Subcutaneous abdominal adipose tissue (tissue), 5 donors: ENCODE results near the gene MAP7D1.

Experiments
- H3K27ac ChIP-seq: one replicate; pipeline ENCODE4 v1.7.0; 2013; ENCODE audit warnings: low read depth, mild to moderate bottlenecking, inconsistent platforms, low read length, moderate library complexity
- H3K27me3 ChIP-seq, 5 donors: one replicate each; pipeline ENCODE4 v1.7.0; 2013; ENCODE audit warnings: low read length in 5 of 5, inconsistent platforms in 1 of 5; ENCODE audit not compliant: control insufficient read depth in 5 of 5, insufficient read depth in 4 of 5
- H3K36me3 ChIP-seq, 5 donors: one replicate each; pipeline ENCODE4 v1.7.0; 2013; ENCODE audit warnings: low read length in 5 of 5; ENCODE audit not compliant: control insufficient read depth in 5 of 5, insufficient read depth in 5 of 5
- H3K4me1 ChIP-seq, 5 donors: one replicate each; pipeline ENCODE4 v1.7.0; 2013; ENCODE audit warnings: low read length in 5 of 5, mild to moderate bottlenecking in 3 of 5, moderate library complexity in 1 of 5; ENCODE audit not compliant: control insufficient read depth in 5 of 5, insufficient read depth in 5 of 5
- H3K4me3 ChIP-seq, 5 donors: one replicate each; pipeline ENCODE4 v1.7.0; 2013; ENCODE audit warnings: low read length in 5 of 5, low read depth in 1 of 5
- H3K9ac ChIP-seq, 5 donors: one replicate each; pipeline ENCODE4 v1.7.0; 2013; ENCODE audit warnings: low read length in 5 of 5, mild to moderate bottlenecking in 4 of 5, moderate library complexity in 3 of 5
- H3K9me3 ChIP-seq, 5 donors: one replicate each; pipeline ENCODE4 v1.7.0; 2013; ENCODE audit warnings: low read length in 5 of 5; ENCODE audit not compliant: control insufficient read depth in 5 of 5
- donor health status: healthy.
- donor health status: healthy.
- donor health status: healthy.
- donor health status: healthy.
- donor health status: healthy.

Gene MAP7D1

GRCh38 chr1:36155408-36156328, at the start of gene MAP7D1:
Gene MAP7D1 (plus strand): TSS chr1:36156160. CDS start chr1:36156418, 258 bp downstream.
- peak within 1 kb of the TSS; percentile 100 for H3K27ac ChIP-seq
- H3K9ac ChIP-seq = peak within 1 kb of the TSS; percentile 98 to 99 (median 99)
- no peaks in the 10 kb centered on the region for H3K9me3 ChIP-seq
- H3K4me1 ChIP-seq = peaks cover 23 to 77% (median 66%) of the 10 kb centered on the region in 5 donors
- H3K27me3 ChIP-seq = no peaks in the 10 kb centered on the region
- H3K4me3 ChIP-seq = peak within 1 kb of the TSS; percentile 91 to 99 (median 96)
- peaks cover 0 to 12% (median 7%) of the 10 kb centered on the region in 5 donors for H3K36me3 ChIP-seq

- H3K4me1 ChIP-seq = no peaks in the 10 kb centered on the region
- no peak overlapping the region for H3K27ac ChIP-seq
- H3K27me3 ChIP-seq = peaks cover 0 to 4% (median 0%) of the 10 kb centered on the region in 5 donors
- no peak overlapping the region for H3K9ac ChIP-seq
- no peaks in the 10 kb centered on the region for H3K36me3 ChIP-seq
- H3K4me3 ChIP-seq = no peak overlapping the region
- no peaks in the 10 kb centered on the region for H3K9me3 ChIP-seq
These were observed 49.7 kb upstream of the MAP7D1 start for GRCh38 chr1:36106269-36106668.

GRCh38 chr1:36107394-36107793, 48.6 kb upstream of the MAP7D1 start:
- no peaks in the 10 kb centered on the region for H3K4me1 ChIP-seq
- no peak overlapping the region for H3K4me3 ChIP-seq
- no peak overlapping the region for H3K27ac ChIP-seq
- H3K9ac ChIP-seq = no peak overlapping the region
- no peaks in the 10 kb centered on the region for H3K36me3 ChIP-seq
- H3K9me3 ChIP-seq = no peaks in the 10 kb centered on the region
- H3K27me3 ChIP-seq = peaks cover 0 to 4% (median 0%) of the 10 kb centered on the region in 5 donors

- Histone ChIP-seq H3K27me3 (peaks cover 0 to 4% (median 0%) of the 10 kb centered on the region in 5 donors), H3K36me3 (no peaks in the 10 kb centered on the region), H3K4me3 (no peak overlapping the region), H3K9me3 (no peaks in the 10 kb centered on the region), H3K4me1 (no peaks in the 10 kb centered on the region), H3K27ac (no peak overlapping the region), H3K9ac (no peak overlapping the region)
These were observed 47.6 kb upstream of the MAP7D1 start for GRCh38 chr1:36108314-36108713.

GRCh38 chr1:36109041-36109679, 46.8 kb upstream of the MAP7D1 start:
- no peak overlapping the region for H3K27ac ChIP-seq
- no peaks in the 10 kb centered on the region for H3K9me3 ChIP-seq
- H3K9ac ChIP-seq = no peak overlapping the region
- H3K27me3 ChIP-seq = peaks cover 0 to 6% (median 0%) of the 10 kb centered on the region in 5 donors
- H3K36me3 ChIP-seq = no peaks in the 10 kb centered on the region
- no peaks in the 10 kb centered on the region for H3K4me1 ChIP-seq
- H3K4me3 ChIP-seq = no peak overlapping the region

- peaks cover 0 to 6% (median 0%) of the 10 kb centered on the region in 5 donors for H3K27me3 ChIP-seq
- H3K27ac ChIP-seq = no peak overlapping the region
- H3K9me3 ChIP-seq = no peaks in the 10 kb centered on the region
- H3K9ac ChIP-seq = no peak overlapping the region
- H3K4me1 ChIP-seq = peaks cover 0 to 14% (median 6%) of the 10 kb centered on the region in 5 donors
- no peaks in the 10 kb centered on the region for H3K36me3 ChIP-seq
- no peak overlapping the region for H3K4me3 ChIP-seq
These were observed 44.8 kb upstream of the MAP7D1 start for GRCh38 chr1:36111151-36111550.

GRCh38 chr1:36112823-36113222, 43.1 kb upstream of the MAP7D1 start:
- no peak overlapping the region for H3K4me3 ChIP-seq
- no peaks in the 10 kb centered on the region for H3K9me3 ChIP-seq
- no peak overlapping the region for H3K9ac ChIP-seq
- peaks cover 0 to 5% (median 0%) of the 10 kb centered on the region in 5 donors for H3K27me3 ChIP-seq
- no peaks in the 10 kb centered on the region for H3K36me3 ChIP-seq
- H3K4me1 ChIP-seq = peaks cover 0 to 19% (median 6%) of the 10 kb centered on the region in 5 donors
- H3K27ac ChIP-seq = no peak overlapping the region

- Histone ChIP-seq H3K9ac (no peak overlapping the region), H3K9me3 (no peaks in the 10 kb centered on the region), H3K4me1 (peaks cover 0 to 20% (median 6%) of the 10 kb centered on the region in 5 donors), H3K36me3 (no peaks in the 10 kb centered on the region), H3K4me3 (no peak overlapping the region), H3K27ac (no peak overlapping the region), H3K27me3 (peaks cover 0 to 7% (median 2%) of the 10 kb centered on the region in 5 donors)
These were observed 41.6 kb upstream of the MAP7D1 start for GRCh38 chr1:36114371-36114770.

GRCh38 chr1:36115200-36115669, 40.7 kb upstream of the MAP7D1 start:
- Histone ChIP-seq H3K9ac (peak overlapping the region in 1 of 5 donors; percentile 25), H3K27me3 (peaks cover 0 to 7% (median 2%) of the 10 kb centered on the region in 5 donors), H3K27ac (no peak overlapping the region), H3K9me3 (no peaks in the 10 kb centered on the region), H3K4me3 (peak overlapping the region in 3 of 5 donors; percentile 4 to 22 (median 16)), H3K4me1 (peaks cover 0 to 23% (median 6%) of the 10 kb centered on the region in 5 donors), H3K36me3 (no peaks in the 10 kb centered on the region)

GRCh38 chr1:36115931-36116330, 40.0 kb upstream of the MAP7D1 start:
- H3K4me1 ChIP-seq = peaks cover 0 to 23% (median 6%) of the 10 kb centered on the region in 5 donors
- H3K36me3 ChIP-seq = no peaks in the 10 kb centered on the region
- H3K27ac ChIP-seq = no peak overlapping the region

More at GRCh38 chr1:36115931-36116330, 40.0 kb upstream of the MAP7D1 start:
- no peak overlapping the region for H3K4me3 ChIP-seq
- no peak overlapping the region for H3K9ac ChIP-seq
- peaks cover 0 to 7% (median 2%) of the 10 kb centered on the region in 5 donors for H3K27me3 ChIP-seq
- no peaks in the 10 kb centered on the region for H3K9me3 ChIP-seq
